OCI-M2 (cell line): Measurements from ENCODE around the gene CIAO1.
"Not testable (repeated sequence)": the region's sequence is repeated elsewhere in the genome, so short reads cannot be mapped to it uniquely, and the experiment has no call there.

Experiments
- DNase-seq: peaks from one replicate; lab custom pipeline; 2025; ENCODE audit not compliant: unreplicated experiment; lab: John Stamatoyannopoulos, UW

The CIAO1 gene

GRCh38 chr2:96265840-96266679 is at the start of gene CIAO1, which contains the start of gene TMEM127:
TSS of gene CIAO1 (plus strand) at chr2:96266225. CDS start at chr2:96266351, 126 bp downstream.
TSS of gene TMEM127 (minus strand) at chr2:96265997. CDS start at chr2:96265381, 616 bp downstream.
- peak; percentile 76 for DNase-seq

- no peak for DNase-seq
Measured at GRCh38 chr2:96218508-96219131, 47.4 kb upstream of the CIAO1 start.

DNA sequence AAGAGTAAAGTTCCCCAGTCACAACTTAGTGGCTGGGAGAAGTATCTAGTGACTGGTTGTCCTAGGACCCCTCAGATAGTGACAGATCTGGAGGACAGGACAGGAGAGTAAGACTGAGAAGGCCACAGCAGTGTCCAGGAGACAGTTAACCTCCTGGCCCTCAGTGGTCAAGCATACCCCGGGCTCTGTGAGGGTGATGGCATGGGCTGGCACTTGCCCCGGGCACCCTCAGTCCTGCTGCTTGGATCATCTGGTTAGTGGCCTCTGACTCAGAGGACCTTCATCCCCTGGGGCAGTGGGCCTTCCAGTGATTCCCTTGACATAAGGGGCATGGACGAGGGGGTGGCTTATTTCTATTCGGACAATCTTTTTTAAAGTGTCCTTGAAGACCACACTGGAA is 46.1 kb upstream of the CIAO1 start:
- DNase-seq: not testable (repeated sequence)

- not testable (repeated sequence) for DNase-seq
Measured at GRCh38 chr2:96221106-96221505, 44.9 kb upstream of the CIAO1 start.

DNA sequence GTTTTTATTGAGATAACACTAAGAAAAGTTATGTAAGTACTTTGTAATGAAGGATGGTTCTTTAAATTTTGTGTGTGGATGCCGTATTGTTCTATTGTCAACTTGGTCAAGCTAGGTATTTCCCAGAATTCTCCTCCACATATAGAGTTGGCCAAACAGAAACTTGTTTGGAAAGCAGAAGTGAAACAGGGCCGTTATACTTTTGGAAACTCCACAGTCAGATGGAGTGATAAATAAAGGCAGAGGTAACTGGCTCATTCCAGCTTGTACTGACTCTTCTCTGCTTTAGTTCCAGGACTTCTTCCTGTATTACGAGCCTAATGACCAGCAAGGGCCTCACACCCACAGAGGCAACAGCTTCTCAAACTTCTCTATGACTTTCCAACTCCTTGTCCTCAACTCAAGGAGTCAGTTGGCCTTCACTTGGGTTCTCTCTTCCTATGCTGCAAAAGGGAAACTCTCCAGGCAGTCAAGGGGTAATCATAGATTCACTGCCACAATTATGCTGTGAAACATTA is 41.0 kb upstream of the CIAO1 start:
- DNase-seq: no peak

GRCh38 chr2:96231316-96231715 is 34.7 kb upstream of the CIAO1 start:
- no peak for DNase-seq

GRCh38 chr2:96233436-96233835 is 32.6 kb upstream of the CIAO1 start:
- DNase-seq: no peak

GRCh38 chr2:96233880-96234316 is 32.1 kb upstream of the CIAO1 start:
- no peak for DNase-seq

DNA sequence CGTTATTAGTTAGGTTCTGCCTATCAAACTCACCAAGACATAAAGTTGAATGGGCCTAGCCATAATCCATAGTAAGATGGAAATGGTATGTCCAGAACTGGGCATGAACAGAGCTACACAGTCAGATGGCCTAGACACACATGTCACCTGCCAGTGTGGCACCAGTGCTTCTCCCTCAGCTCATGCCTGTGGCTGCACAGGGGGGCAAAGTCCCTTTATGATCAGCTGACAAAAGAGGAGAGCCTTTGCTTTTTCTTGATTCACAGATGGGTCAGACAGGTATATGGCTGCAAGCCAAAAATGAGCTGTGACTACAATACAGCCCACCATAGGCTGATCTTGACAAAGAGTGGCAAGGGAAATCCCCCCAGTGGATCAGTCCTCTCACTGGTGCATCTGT is 29.1 kb upstream of the CIAO1 start:
- no peak for DNase-seq

DNA sequence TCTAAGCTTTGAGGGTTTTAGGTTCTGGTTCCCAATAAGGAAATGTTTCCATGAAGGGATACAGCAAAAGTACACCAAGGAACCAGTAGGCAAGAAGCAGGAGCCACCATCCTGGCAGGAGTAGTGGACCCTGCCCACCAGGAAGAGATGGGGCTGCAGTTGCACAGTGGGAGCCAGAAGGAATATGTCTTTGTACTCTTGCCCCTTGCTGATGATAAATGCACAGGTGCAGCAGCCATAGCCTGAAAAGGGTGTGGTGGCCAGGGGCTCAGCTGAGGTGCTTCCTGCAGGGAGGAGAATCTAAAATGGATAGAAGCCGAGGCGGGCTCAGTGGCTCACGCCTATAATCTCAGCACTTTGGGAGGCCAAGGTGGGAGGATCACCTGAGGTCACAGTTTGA is 27.8 kb upstream of the CIAO1 start:
- no peak for DNase-seq

DNA sequence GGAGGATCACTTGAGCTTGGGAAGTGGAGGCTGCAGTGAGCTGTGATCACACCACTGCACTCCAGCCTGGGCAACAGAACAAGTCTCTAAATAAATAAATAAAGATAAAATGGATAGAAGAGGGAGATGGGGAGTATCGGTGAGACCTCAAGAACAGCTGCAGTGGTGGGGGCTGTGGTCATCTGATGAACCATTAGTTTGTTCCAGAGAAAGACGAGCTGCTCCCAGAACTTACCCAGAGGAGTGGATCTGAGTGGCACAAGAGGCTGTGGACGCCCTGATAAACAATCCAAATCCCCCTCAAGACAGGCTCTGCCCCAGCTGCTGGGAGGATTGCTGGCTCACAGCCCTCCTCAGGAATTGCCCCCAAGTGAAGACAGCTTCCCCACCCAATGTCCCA is 26.9 kb upstream of the CIAO1 start:
- no peak for DNase-seq

GRCh38 chr2:96239745-96240264 is 26.2 kb upstream of the CIAO1 start:
- no peak for DNase-seq

DNA sequence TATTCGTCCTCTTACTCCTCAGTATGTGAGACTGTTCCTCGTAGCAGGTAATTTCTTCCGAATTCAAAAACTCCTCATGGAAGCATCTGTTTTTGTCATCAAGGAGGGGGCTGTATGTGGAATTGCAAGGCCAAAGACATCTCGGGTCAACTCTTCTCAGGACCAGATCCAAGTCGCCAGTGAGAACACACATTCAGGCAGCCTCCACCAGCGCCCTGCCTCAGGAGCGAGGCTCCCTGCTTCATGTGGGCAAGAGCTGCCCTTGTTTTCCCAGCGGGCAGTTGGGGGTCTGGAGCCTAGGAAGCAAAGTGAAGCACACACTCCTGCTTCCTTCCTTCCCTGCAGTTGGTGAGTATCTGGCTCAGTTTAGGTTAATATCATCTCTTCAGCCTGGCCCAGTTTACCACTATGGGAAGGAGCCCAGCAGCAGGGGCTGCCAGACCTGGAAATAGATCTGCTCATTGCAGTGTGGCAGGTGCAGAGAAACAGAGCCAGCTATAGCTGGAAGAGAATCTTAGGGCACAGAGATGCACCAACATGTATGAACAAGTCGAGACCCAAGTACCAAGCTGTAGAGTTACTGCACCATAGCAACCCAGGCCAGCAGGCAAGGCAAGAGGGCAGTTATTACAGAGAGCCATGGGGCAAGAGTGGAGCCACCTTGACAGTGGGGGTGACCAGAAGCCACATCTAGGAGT is 25.5 kb upstream of the CIAO1 start:
- no peak for DNase-seq

DNA sequence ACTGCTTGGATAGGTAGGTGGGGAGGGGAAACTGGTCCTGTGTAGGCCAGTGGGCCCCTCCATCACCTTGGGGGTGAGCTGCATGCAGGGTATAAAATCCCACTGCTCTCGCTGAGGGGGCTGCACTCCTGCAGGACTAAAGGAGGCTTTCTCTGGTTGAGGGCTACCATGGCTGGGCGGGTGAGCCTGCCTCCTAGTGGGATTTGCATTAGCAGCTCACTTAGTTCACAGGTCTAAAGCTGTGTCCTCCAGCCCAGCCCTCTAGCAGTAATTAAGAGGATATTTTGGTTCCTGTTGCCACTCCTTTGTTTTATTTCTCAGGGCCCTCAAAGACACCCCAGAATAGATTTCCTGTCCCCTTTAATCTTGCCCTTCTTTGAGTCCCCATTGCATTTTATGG is 24.8 kb upstream of the CIAO1 start:
- no peak for DNase-seq

DNA sequence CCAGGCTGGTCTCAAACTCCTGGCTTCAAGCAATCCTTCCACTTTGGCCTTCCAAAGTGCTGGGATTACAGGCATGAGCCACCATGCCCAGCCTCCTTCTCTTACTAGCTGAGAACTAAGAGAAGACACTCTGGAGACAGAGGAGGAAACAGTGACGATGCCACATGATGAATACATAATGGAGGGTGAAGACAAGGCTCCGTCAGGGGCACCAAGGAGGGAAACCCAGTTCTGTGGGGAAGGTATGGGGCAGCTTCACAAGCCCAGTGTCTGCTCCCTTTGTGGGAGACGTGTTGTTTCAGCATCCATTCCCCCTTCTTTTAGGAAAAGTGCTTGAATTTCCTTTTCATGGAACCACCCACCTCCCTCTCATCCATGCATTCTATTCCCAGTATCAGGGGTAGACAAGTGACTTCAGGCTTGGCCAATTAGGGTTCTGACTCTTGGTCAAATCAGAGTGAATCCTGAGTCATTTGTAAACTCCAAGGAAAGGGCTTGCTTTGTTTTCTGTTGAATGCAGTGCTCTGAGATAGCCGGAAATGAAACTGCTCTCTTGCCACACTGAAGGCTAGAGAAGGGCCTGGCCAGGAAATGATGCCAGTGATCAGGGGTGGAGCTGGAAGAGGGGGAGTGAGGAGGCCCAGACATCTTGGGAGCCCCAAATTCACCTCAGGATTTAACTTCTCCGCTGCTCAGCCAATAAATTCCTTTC is 24.0 kb upstream of the CIAO1 start:
- no peak for DNase-seq

DNA sequence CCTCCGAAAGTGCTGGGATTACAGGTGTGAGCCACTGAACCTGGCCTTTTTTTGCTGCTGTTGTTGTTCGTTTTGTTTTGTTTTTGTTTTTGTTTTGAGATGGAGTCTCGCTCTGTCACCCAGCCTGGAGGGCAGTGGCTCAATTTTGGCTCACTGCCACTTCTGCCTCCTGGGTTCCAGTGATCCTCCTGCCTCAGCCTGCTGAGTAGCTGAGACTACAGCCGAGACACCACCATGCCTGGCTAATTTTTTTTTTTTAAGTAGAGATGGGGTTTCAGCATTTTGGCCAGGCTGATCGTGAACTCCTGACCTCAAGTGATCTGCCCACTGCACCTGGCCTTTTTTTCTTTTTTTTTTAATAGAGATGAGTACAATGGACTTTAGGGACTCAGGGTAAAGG is 22.2 kb upstream of the CIAO1 start:
- no peak for DNase-seq

- DNase-seq: no peak
Measured at GRCh38 chr2:96245609-96246390, 20.2 kb upstream of the CIAO1 start.

DNA sequence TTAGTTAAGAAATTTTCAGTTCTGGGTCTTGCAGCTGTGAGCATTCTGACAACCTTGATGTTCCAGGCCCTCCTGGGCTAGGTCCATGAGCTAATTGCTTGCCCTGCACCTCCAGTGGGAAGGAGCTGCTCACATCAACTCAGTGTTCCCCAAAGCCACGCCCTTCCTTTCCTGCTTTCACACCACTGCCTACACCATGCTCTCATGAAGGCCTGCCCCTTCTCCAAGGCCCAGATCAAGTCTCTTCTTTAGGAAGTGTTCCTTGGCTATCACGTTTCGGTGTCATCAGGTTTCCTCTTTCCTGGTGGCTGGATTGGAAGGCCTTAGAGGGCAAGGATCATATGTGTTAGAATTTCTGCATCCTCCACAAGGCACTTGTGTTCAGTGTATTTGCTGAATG is 19.0 kb upstream of the CIAO1 start:
- DNase-seq: no peak

GRCh38 chr2:96247896-96248295 is 18.1 kb upstream of the CIAO1 start:
- no peak for DNase-seq

DNA sequence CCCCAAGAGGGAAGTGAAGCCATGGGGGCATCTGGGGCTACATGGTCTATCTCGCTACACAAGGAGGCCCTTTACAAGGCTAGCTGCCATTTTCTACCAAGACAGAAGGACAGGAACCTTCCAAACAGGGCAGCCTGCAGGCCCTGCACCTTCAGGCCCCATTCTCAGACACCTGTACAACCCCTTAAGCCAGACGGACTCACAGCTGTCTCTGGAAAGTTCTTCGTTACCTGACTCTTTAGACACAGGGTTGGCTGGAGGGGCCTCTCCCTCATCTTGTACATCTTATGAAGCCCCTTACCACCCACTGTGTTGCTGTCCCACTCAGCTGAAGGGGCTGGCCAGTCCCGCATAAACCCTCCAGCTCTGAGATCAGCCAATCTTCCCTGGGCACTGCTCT is 17.4 kb upstream of the CIAO1 start:
- no peak for DNase-seq
